ENCODE results near the gene USP5. TPM values are rescaled to one million over a fixed set of nuclear protein-coding genes. Genes with fewer than 3 reads are reported as not detected.

USP5 gene
- total RNA-seq, 1 experiment from 2014 or later: 158 TPM

- no peak for TF ChIP-seq ATF6 (CRISPR knock-in tag; IDR thresholded peaks at IDR 0.05)
Observed at GRCh38 chr12:6899427-6899826, 47.5 kb downstream of the USP5 start (continued).

- peak; percentile 56 for DNase-seq (ENCODE audit: low spot score)
- ChIA-PET CTCF (interaction anchor here (0.9 to 1.5 kb wide), 3 partner anchors 9 to 38 kb away, joined by 4 to 5 read pairs (median 4); no protein-coding TSS in a partner anchor), POLR2A (no interaction called here)
- no peak for ATAC-seq
- Mint-ChIP-seq H3K9me3 (no peaks in the 10 kb centered on the region), H3K27me3 (ENCODE audit: low read depth) (peaks cover 2% of the 10 kb centered on the region), H3K4me3 (no peak overlapping the region), H3K36me3 (no peaks in the 10 kb centered on the region), H3K4me1 (peaks cover 12% of the 10 kb centered on the region), H3K27ac (no peak overlapping the region)
- TF ChIP-seq TP53 (CRISPR knock-in tag; IDR thresholded peaks at IDR 0.05): no peak
- no peak for TF ChIP-seq AR (CRISPR knock-in tag; IDR thresholded peaks at IDR 0.05)
- no peak for TF ChIP-seq MYBL2 (CRISPR knock-in tag; IDR thresholded peaks at IDR 0.05)
- no peak for TF ChIP-seq ZNF232 (CRISPR knock-in tag; IDR thresholded peaks at IDR 0.05)
Observed at GRCh38 chr12:6899837-6900519, 48.0 kb downstream of the USP5 start.

GRCh38 chr12:6902448-6902847 is 50.5 kb downstream of the USP5 start:
- CTCF ChIA-PET: interaction anchor here (1.9 to 8.0 kb wide), 3 partner anchors 11 to 33 kb away, joined by 5 to 53 read pairs (median 10); partner anchors contain the start of gene SPSB2
- DNase-seq (ENCODE audit: low spot score) (no peak), ATAC-seq (no peak)
- peak overlapping the region; percentile 17; the same call in 1 of the 2 replicates for H3K27ac Mint-ChIP-seq
- H3K4me3 Mint-ChIP-seq: no peak overlapping the region
- no peaks in the 10 kb centered on the region for H3K9me3 Mint-ChIP-seq
- H3K36me3 Mint-ChIP-seq: no peaks in the 10 kb centered on the region
- TF ChIP-seq PRRX2 (CRISPR knock-in tag; IDR thresholded peaks at IDR 0.05) (no peak), ZNF396 (CRISPR knock-in tag; IDR thresholded peaks at IDR 0.05; ENCODE audit: borderline replicate concordance) (no peak), ZMAT4 (CRISPR knock-in tag; IDR thresholded peaks at IDR 0.05) (no peak), ZNF281 (CRISPR knock-in tag; IDR thresholded peaks at IDR 0.05) (no peak), ZNF232 (CRISPR knock-in tag; IDR thresholded peaks at IDR 0.05) (no peak), ZNF671 (CRISPR knock-in tag; IDR thresholded peaks at IDR 0.05) (no peak), NR1H2 (CRISPR knock-in tag; IDR thresholded peaks at IDR 0.05) (no peak), NR3C1 (CRISPR knock-in tag; conservative IDR thresholded peaks at IDR 0.05; ENCODE audit: low read depth) (no peak), PREB (CRISPR knock-in tag; IDR thresholded peaks at IDR 0.05; ENCODE audit: borderline replicate concordance) (no peak), GABPB1 (CRISPR knock-in tag; IDR thresholded peaks at IDR 0.05) (no peak), CBFB (CRISPR knock-in tag; IDR thresholded peaks at IDR 0.05; ENCODE audit: low read depth) (no peak), ZNF416 (CRISPR knock-in tag; IDR thresholded peaks at IDR 0.05) (no peak), STAT6 (CRISPR knock-in tag; conservative IDR thresholded peaks at IDR 0.05; ENCODE audit: low read depth) (no peak), NFATC4 (CRISPR knock-in tag; IDR thresholded peaks at IDR 0.05) (no peak), USF2 (CRISPR knock-in tag; IDR thresholded peaks at IDR 0.05) (no peak)
- H3K27me3 Mint-ChIP-seq (ENCODE audit: low read depth): peaks cover 2% of the 10 kb centered on the region; the same call in 1 of the 2 replicates
- peaks cover 12% of the 10 kb centered on the region for H3K4me1 Mint-ChIP-seq
- POLR2A ChIA-PET: interaction anchor here (1.0 to 1.2 kb wide), 2 partner anchors 11 to 23 kb away, joined by 3 read pairs; no protein-coding TSS in a partner anchor

Measured in WTC11 (cell line).